Bronchial epithelial cell (primary cell): Measurements from ENCODE around the gene ZNF407. TPM values are rescaled to one million over a fixed set of nuclear protein-coding genes. Genes with fewer than 3 reads are reported as not detected.
A peak's percentile ranks its signal among the peaks of the same experiment; 100 is the strongest.

ENCODE experiments used
- DNase-seq: peaks from one replicate; pipeline ENCODE4 v3.0.0-alpha.2; 2010; ENCODE audit warnings: low read depth
- FAIRE-seq: peaks from 2 replicates; lab custom pipeline; 2011; peaks lifted over from hg19 to GRCh38; lab: Jason Lieb, UNC
- H3K27me3 ChIP-seq: 2 replicates; pipeline ENCODE4 v1.5.1; 2011; ENCODE audit warnings: low read length; ENCODE audit not compliant: control insufficient read depth, insufficient read depth
- H3K36me3 ChIP-seq: 2 replicates; pipeline ENCODE4 v1.5.1; 2011; ENCODE audit warnings: low read length; ENCODE audit not compliant: control insufficient read depth, insufficient read depth
- H3K4me3 ChIP-seq: 2 replicates; pipeline ENCODE4 v1.5.1; 2011; ENCODE audit warnings: mild to moderate bottlenecking, low read depth, low read length, control low read depth
- CTCF ChIP-seq: IDR thresholded peaks from 2 replicates; pipeline ENCODE4 v1.5.1; 2011; ENCODE audit warnings: mild to moderate bottlenecking, moderate library complexity, low read length, control low read depth, inconsistent platforms; ENCODE audit not compliant: insufficient read depth, severe bottlenecking
- total RNA-seq: library from RNA; depleted of rRNA; stranded (reverse); fragments of >200 nt; gene quantifications from 2 replicates; pipeline ENCODE4 v1.2.1, GENCODE V29; 2014

Gene ZNF407
- total RNA-seq, 1 donor from 2014 or later, result 10.0 TPM

GRCh38 chr18:74604361-74604760, 6.7 kb downstream of the ZNF407 start:
- H3K36me3 ChIP-seq, result no peaks in the 10 kb centered on the region
- no peak for TF ChIP-seq CTCF
- FAIRE-seq, result peak; percentile 70
- H3K4me3 ChIP-seq, result no peak overlapping the region
- no peaks in the 10 kb centered on the region for H3K27me3 ChIP-seq
- DNase-seq, result no peak

- no peak for FAIRE-seq
- Histone ChIP-seq H3K27me3 (no peaks in the 10 kb centered on the region), H3K36me3 (no peaks in the 10 kb centered on the region), H3K4me3 (no peak overlapping the region)
- TF ChIP-seq CTCF, result no peak
- DNase-seq, result no peak
These were observed 7.1 kb downstream of the ZNF407 start for GRCh38 chr18:74604774-74605173.

- Histone ChIP-seq H3K4me3 (no peak overlapping the region), H3K27me3 (no peaks in the 10 kb centered on the region), H3K36me3 (no peaks in the 10 kb centered on the region)
- DNase-seq (no peak), FAIRE-seq (no peak)
- TF ChIP-seq CTCF, result no peak
These were observed 11.0 kb downstream of the ZNF407 start for GRCh38 chr18:74608681-74609080.

- DNase-seq, result peak; percentile 58
- no peak for FAIRE-seq
- Histone ChIP-seq H3K4me3 (no peak overlapping the region), H3K36me3 (no peaks in the 10 kb centered on the region), H3K27me3 (no peaks in the 10 kb centered on the region)
- TF ChIP-seq CTCF, result no peak
These were observed 11.9 kb downstream of the ZNF407 start for GRCh38 chr18:74609535-74609934.

- TF ChIP-seq CTCF, result no peak
- H3K36me3 ChIP-seq, result no peaks in the 10 kb centered on the region
- no peak for FAIRE-seq
- no peak for DNase-seq
- no peaks in the 10 kb centered on the region for H3K27me3 ChIP-seq
- no peak overlapping the region for H3K4me3 ChIP-seq
These were observed 12.5 kb downstream of the ZNF407 start for GRCh38 chr18:74610051-74610615.

- Histone ChIP-seq H3K4me3 (no peak overlapping the region), H3K36me3 (no peaks in the 10 kb centered on the region), H3K27me3 (no peaks in the 10 kb centered on the region)
- no peak for FAIRE-seq
- no peak for TF ChIP-seq CTCF
- DNase-seq, result no peak
These were observed 13.2 kb downstream of the ZNF407 start for GRCh38 chr18:74610860-74611259.
